Measurements from ENCODE around the gene FFAR1. TPM values are rescaled to one million over a fixed set of nuclear protein-coding genes. Genes with fewer than 3 reads are reported as not detected.
A peak's percentile ranks its signal among the peaks of the same experiment; 100 is the strongest.

FFAR1 gene
- total RNA-seq, 2 experiments from 2014 or later: 0.10 TPM; not detected in 1

DNA sequence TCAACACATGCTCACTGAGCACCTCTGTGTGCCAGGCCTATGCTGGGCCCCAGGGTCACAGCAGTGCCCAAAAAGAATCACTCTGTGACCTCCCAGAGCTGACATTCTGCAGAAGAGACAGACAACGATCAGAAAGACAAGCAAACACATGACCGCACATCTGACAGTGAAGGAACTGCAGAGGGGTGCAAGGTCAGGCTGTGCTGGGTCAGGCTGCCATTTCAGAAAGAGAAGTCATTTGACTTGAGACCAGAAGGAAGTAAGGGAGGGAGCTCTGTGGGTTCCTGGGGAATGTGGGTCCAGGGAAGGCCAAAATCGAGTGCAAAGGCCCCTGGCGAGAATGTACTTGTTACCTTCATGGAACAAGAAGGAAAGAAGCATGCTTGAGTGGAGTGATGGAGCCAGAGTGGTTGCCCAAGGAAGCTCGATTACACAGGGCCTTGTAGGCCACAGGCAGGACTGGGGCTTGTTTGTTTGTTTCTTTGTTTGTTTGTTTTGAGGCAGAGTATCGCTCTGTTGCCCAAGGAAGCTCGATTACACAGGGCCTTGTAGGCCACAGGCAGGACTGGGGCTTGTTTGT lies 30.1 kb upstream of the FFAR1 start:
- no peak overlapping the region for H3K27ac Mint-ChIP-seq

DNA sequence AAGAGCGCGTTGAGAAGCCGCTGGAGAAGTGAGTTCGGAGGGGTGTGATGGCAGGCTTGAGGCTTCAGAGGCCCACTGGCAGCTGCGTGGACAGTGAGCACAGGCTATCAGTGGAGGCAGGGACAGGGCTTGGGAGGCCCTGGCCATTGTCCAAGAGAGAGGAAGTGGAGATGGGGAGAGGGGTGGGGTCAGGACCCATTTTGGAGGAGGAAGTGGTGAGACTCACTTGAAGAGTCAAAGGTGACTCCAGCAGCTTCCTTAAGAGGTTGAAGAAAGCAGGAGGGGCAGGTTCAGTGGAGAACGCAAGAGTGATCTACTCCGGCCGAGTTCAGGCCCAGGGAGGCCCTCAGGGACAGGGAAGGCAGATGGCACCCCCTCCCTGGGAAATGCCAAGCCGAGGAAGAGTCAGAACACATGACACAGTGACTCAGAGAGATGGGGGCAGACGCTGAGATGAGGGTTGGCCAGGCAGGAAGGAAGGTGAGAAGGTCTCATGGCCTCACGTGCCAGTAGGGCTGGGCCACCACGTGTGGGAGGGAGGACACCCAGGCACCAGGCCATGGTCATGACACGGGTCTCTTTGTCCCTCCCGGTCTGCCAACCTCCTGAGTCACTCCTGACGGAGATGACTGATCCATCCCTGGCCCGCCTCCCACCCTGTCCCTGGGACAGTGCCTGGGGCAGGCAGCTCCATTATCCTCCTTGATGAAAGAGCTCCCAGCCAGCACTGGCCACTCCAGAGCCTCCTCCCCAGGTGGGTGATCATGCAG lies 28.8 kb upstream of the FFAR1 start:
- intact Hi-C loops (cut with micrococcal nuclease): no loop called here
- Mint-ChIP-seq H3K27me3 (ENCODE audit: low read depth) (peaks cover 2% of the 10 kb centered on the region), H3K36me3 (ENCODE audit: low read depth) (no peaks in the 10 kb centered on the region), H3K4me1 (ENCODE audit: low read depth) (peaks cover 10% of the 10 kb centered on the region), H3K9me3 (peaks cover 4% of the 10 kb centered on the region), H3K27ac (no peak overlapping the region), H3K4me3 (no peak overlapping the region)
- DNase-seq: peak; percentile 52
- CTCF ChIA-PET: interaction anchor here (1.1 kb wide), 1 partner anchor 150 kb away, joined by 3 read pairs; no protein-coding TSS in a partner anchor

More for the DNA sequence above, 30.1 kb upstream of the FFAR1 start:
- H3K27me3 Mint-ChIP-seq (ENCODE audit: low read depth): peaks cover 2% of the 10 kb centered on the region
- no peaks in the 10 kb centered on the region for H3K36me3 Mint-ChIP-seq (ENCODE audit: low read depth)
- no peak for DNase-seq
- peaks cover 10% of the 10 kb centered on the region for H3K4me1 Mint-ChIP-seq (ENCODE audit: low read depth)
- intact Hi-C loops (cut with micrococcal nuclease): no loop called here
- CTCF ChIA-PET: interaction anchor here (0.5 kb wide), 1 partner anchor 10 kb away, joined by 3 read pairs; no protein-coding TSS in a partner anchor
- no peak overlapping the region for H3K4me3 Mint-ChIP-seq
- H3K9me3 Mint-ChIP-seq: peaks cover 4% of the 10 kb centered on the region

DNA sequence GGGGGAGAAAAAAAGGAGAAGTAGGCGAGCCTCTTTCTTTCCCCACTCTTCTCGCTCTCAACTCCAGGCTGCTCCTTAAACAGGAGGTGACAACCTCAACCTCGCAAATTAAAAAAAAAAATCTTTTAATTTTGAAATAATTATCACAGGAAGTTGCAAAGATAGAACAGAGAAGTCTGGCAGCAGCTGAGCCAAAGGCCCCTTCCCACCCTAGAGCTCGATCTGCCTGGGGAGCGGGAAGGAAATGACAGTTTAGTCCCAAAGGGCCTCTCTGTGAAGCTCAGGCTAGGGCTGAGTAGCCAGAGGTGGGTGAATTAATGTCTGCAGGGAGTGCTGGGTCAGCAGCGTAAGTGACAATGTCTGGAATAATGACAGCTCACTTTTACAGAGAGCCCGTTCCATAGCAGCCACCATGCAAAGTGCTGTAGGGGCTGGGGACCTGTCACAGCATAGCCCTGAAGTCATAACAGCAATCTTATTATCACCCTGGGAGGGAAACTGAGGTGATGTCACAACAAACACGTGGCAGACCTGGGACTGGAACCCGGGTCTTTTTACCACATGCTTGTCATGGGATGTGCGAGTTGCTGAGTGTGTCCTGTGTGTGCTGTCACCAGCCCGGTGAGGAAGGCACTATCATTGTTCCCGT lies 27.5 kb upstream of the FFAR1 start:
- H3K9me3 Mint-ChIP-seq: peaks cover 4% of the 10 kb centered on the region
- intact Hi-C loops (cut with micrococcal nuclease): no loop called here
- no peak overlapping the region for H3K4me3 Mint-ChIP-seq
- CTCF ChIA-PET: interaction anchor here (0.6 kb wide), 1 partner anchor 143 kb away, joined by 3 read pairs; no protein-coding TSS in a partner anchor
- no peaks in the 10 kb centered on the region for H3K36me3 Mint-ChIP-seq (ENCODE audit: low read depth)
- peak; percentile 19 for DNase-seq
- no peak overlapping the region for H3K27ac Mint-ChIP-seq
- H3K27me3 Mint-ChIP-seq (ENCODE audit: low read depth): peaks cover 2% of the 10 kb centered on the region
- peaks cover 10% of the 10 kb centered on the region for H3K4me1 Mint-ChIP-seq (ENCODE audit: low read depth)

DNA sequence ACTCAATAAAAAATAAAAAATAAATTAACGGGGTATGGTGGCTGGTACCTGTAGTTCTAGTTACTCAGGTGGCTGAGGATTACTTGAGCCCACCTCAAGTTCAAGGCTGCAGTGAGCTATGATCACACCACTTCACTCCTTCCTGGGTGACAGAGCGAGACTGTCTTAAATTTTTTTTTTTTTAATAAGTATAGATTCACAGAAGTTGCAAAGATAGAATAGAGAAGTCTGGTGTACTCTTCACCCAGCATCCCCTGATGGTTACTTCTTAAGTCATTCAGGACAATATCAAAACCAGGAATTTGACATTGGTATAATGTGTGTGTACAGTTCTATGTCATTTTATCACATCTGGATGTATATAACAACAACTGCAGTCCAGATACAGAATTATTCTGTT lies 26.4 kb upstream of the FFAR1 start:
- no peak overlapping the region for H3K4me3 Mint-ChIP-seq
- no peak for DNase-seq
- H3K36me3 Mint-ChIP-seq (ENCODE audit: low read depth): no peaks in the 10 kb centered on the region
- peaks cover 4% of the 10 kb centered on the region for H3K27me3 Mint-ChIP-seq (ENCODE audit: low read depth)
- CTCF ChIA-PET: interaction anchor here (0.6 to 0.7 kb wide), 2 partner anchors 17 to 113 kb away, joined by 3 to 4 read pairs; no protein-coding TSS in a partner anchor
- H3K9me3 Mint-ChIP-seq: peaks cover 4% of the 10 kb centered on the region
- peaks cover 10% of the 10 kb centered on the region for H3K4me1 Mint-ChIP-seq (ENCODE audit: low read depth)
- intact Hi-C loops (cut with micrococcal nuclease): no loop called here
- no peak overlapping the region for H3K27ac Mint-ChIP-seq

DNA sequence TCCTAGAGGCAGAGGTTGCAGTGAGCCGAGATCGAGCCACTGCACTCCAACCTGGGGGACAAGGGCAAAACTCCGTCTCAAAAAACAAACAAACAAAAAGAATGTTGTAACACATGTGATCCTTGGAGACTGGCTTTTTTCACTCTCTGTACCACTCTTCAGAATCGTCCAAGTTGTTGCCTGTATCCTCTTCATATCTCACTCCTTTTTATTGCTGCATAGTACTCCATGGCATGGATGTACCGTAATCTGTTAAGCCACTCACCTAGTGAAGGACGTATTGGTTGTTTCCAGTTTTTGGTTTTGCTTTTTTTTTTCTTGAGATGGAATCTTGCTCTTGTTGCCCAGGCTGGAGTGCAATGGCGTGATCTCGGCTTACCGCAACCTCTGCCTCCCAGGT lies 25.7 kb upstream of the FFAR1 start:
- H3K4me3 Mint-ChIP-seq: no peak overlapping the region
- CTCF ChIA-PET: interaction anchor here (1.8 kb wide), 1 partner anchor 17 kb away, joined by 3 read pairs; no protein-coding TSS in a partner anchor

DNA sequence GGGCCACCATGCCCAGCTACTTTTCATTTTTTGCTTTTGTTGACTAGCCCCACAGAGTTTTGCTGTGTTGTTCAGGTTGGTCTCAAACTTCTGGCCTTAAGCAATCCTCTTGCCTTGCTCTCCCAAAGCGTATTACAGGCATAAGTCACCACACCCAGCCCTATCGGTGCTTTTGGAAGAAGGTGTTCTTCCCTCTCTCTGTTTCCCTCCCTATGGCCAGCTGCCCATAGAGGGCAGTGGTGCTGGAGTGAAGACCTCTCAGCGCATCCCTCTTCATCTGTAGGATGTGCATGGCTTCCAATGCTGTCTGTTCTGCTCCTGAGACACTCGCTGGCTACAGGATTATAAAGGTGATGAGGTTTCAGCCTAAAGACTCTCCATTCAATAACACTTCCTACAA lies 20.1 kb upstream of the FFAR1 start:
- H3K4me3 Mint-ChIP-seq: no peak overlapping the region
- no peaks in the 10 kb centered on the region for H3K9me3 Mint-ChIP-seq
- CTCF ChIA-PET: interaction anchor here (0.8 kb wide), 1 partner anchor 11 kb away, joined by 4 read pairs; no protein-coding TSS in a partner anchor
- peaks cover 2% of the 10 kb centered on the region for H3K27me3 Mint-ChIP-seq (ENCODE audit: low read depth)
- no peaks in the 10 kb centered on the region for H3K36me3 Mint-ChIP-seq (ENCODE audit: low read depth)
- no peak overlapping the region for H3K27ac Mint-ChIP-seq
- intact Hi-C loops (cut with micrococcal nuclease): no loop called here
- peaks cover 8% of the 10 kb centered on the region for H3K4me1 Mint-ChIP-seq (ENCODE audit: low read depth)
- DNase-seq: peak; percentile 32

More for the DNA sequence above, 25.7 kb upstream of the FFAR1 start:
- no peak for DNase-seq
- Mint-ChIP-seq H3K36me3 (ENCODE audit: low read depth) (no peaks in the 10 kb centered on the region), H3K27ac (no peak overlapping the region), H3K4me1 (ENCODE audit: low read depth) (peaks cover 10% of the 10 kb centered on the region), H3K9me3 (peaks cover 4% of the 10 kb centered on the region), H3K27me3 (ENCODE audit: low read depth) (peaks cover 4% of the 10 kb centered on the region)
- intact Hi-C loops (cut with micrococcal nuclease): no loop called here

DNA sequence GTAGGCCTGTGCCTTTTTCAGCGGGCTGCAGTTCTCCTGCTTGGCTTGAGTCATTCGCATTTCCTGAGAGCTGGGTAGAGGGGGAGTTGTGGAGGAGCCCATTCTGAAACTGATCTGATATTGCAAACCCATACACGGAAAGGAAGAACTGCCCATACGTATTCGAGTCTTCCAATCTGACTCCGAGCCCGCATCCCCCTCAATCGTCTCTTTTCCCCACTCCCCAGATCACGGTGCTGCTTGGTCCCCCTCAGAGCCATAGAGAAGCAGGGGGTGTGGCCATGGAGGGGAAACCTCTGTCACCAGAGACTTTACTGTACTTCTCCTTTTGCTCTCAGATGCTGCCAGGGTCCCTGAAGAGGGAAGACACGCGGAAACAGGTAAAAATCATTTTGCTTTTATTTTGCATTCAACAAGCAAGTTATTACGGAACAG lies 18.8 kb upstream of the FFAR1 start, which contains the start of gene CD22:
CD22 (plus strand) TSS at position 337 of the 435 bp plus-strand sequence. CDS start 2,854 bp downstream, outside the sequence.
- intact Hi-C loops (cut with micrococcal nuclease): no loop called here
- CTCF ChIA-PET: no interaction called here
- DNase-seq: peak; percentile 29
- Mint-ChIP-seq H3K27ac (no peak within 1 kb of the TSS), H3K27me3 (ENCODE audit: low read depth) (peaks cover 2% of the 10 kb centered on the region), H3K4me1 (ENCODE audit: low read depth) (peaks cover 20% of the 10 kb centered on the region), H3K9me3 (no peaks in the 10 kb centered on the region), H3K4me3 (no peak within 1 kb of the TSS), H3K36me3 (ENCODE audit: low read depth) (no peaks in the 10 kb centered on the region)

DNA sequence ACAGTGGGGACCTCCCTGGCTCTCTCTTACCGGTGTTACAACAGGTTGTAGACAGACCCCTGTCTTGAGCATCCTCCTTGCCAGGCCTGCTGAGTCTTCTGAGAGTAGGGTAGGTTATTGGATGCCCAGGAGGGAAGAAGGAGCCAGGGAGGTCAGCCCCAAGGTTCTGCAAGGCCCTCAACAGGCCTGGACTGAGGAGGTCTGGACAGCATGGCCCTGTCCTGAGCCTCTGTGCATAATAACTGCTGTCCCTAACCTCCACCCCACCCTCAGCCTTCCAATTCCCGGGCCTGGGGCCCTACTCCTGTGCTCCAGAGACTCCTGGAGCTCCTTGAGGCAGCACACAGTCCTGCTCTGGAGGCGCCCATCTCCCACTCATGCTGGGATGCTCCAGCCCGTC lies 18.4 kb upstream of the FFAR1 start:
- peaks cover 20% of the 10 kb centered on the region for H3K4me1 Mint-ChIP-seq (ENCODE audit: low read depth)
- no peaks in the 10 kb centered on the region for H3K36me3 Mint-ChIP-seq (ENCODE audit: low read depth)
- H3K4me3 Mint-ChIP-seq: no peak overlapping the region
- intact Hi-C loops (cut with micrococcal nuclease): no loop called here
- peaks cover 2% of the 10 kb centered on the region for H3K27me3 Mint-ChIP-seq (ENCODE audit: low read depth)
- no peak overlapping the region for H3K27ac Mint-ChIP-seq
- CTCF ChIA-PET: no interaction called here
- DNase-seq: no peak
- H3K9me3 Mint-ChIP-seq: no peaks in the 10 kb centered on the region

DNA sequence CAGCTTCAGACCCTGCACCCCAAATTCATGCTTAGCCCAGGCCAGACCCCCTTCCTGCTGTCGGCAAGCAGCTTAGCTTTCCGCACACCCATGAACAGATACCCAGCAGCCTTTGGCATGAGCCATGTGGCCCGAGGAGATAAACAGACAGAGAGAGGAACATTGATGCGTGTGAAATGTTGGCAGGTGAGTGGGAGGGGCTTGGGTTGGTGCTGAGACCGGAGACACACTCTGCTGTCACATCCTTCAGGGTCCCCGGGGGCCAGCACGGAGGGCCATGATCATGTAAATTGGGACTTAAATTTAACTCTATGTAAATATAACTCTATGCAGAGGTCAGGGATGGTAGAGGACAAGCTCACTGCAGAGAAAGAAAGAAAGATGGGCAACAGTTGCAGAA lies 17.2 kb upstream of the FFAR1 start:
- Mint-ChIP-seq H3K9me3 (no peaks in the 10 kb centered on the region), H3K27ac (no peak overlapping the region), H3K4me3 (no peak overlapping the region), H3K4me1 (ENCODE audit: low read depth) (peaks cover 22% of the 10 kb centered on the region), H3K36me3 (ENCODE audit: low read depth) (no peaks in the 10 kb centered on the region), H3K27me3 (ENCODE audit: low read depth) (peaks cover 2% of the 10 kb centered on the region)
- intact Hi-C loops (cut with micrococcal nuclease): no loop called here
- DNase-seq: no peak
- CTCF ChIA-PET: no interaction called here

DNA sequence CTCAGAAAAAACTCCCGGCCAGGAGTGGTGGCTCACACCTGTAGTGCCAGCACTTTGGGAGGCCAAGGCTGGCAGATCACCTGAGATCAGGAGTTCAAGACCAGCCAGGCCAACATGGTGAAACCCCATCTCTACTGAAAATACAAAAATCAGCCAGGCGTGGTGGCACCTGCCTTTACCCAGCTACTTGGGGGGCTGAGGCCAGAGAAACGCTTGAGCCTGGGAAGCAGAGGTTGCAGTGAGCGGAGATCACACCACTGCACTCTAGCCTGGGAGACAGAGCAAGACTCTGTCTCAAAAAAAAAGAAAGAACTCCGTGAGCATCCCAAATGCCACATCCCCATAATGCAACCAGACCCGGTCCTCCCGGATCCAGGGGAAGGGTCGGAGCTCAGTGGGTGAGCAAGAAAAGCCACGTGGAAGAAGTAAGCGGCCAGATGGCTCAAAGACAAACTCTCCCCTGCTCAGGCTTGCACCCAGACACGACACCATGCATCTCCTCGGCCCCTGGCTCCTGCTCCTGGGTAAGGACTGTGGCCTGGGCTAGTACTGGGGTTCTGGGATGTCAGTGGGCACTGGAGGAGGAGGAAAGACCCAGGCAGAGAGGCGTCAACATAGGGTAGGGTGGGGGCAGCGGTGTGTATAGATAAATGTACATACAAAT lies 16.0 kb upstream of the FFAR1 start:
- Mint-ChIP-seq H3K9me3 (no peaks in the 10 kb centered on the region), H3K4me3 (no peak overlapping the region), H3K36me3 (ENCODE audit: low read depth) (no peaks in the 10 kb centered on the region), H3K27me3 (ENCODE audit: low read depth) (no peaks in the 10 kb centered on the region), H3K4me1 (ENCODE audit: low read depth) (peaks cover 22% of the 10 kb centered on the region), H3K27ac (no peak overlapping the region)
- no peak for DNase-seq
- intact Hi-C loops (cut with micrococcal nuclease): no loop called here
- CTCF ChIA-PET: no interaction called here

DNA sequence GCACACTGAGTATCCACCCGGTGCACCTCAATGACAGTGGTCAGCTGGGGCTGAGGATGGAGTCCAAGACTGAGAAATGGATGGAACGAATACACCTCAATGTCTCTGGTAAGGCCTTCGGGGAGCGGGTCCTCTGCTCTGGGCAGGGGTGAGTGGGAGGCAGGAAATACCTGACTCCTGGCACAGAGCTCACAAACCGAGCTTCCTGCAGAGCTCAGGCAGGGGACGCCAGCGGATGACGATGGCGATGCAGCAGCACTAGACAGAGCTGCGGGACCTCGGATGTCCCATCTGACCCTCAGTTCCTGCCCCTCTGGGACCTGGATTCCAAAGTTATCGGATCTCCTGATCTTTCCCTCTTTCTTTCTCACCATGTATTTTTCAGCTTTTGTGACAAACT lies 14.9 kb upstream of the FFAR1 start:
- no peaks in the 10 kb centered on the region for H3K27me3 Mint-ChIP-seq (ENCODE audit: low read depth)
- no peak overlapping the region for H3K27ac Mint-ChIP-seq
- DNase-seq: peak; percentile 72
- peaks cover 22% of the 10 kb centered on the region for H3K4me1 Mint-ChIP-seq (ENCODE audit: low read depth)
- peak overlapping the region; percentile 13 for H3K4me3 Mint-ChIP-seq
- CTCF ChIA-PET: interaction anchor here (0.5 to 2.1 kb wide), 8 partner anchors 9 to 266 kb away, joined by 3 to 9 read pairs (median 4); no protein-coding TSS in a partner anchor
- intact Hi-C loops (cut with micrococcal nuclease): loop anchor here (1.0 kb wide), 1 partner anchor 14 kb away; the partner anchor contains the start of gene FFAR1
- no peaks in the 10 kb centered on the region for H3K36me3 Mint-ChIP-seq (ENCODE audit: low read depth)
- no peaks in the 10 kb centered on the region for H3K9me3 Mint-ChIP-seq

Data from activated naive CD4-positive, alpha-beta T cell treated with anti-CD3 and anti-CD28 coated beads for 36 hours (primary cell).